Measurements from ENCODE around the gene CRYBG1.

- TF ChIP-seq, protein P1, sequence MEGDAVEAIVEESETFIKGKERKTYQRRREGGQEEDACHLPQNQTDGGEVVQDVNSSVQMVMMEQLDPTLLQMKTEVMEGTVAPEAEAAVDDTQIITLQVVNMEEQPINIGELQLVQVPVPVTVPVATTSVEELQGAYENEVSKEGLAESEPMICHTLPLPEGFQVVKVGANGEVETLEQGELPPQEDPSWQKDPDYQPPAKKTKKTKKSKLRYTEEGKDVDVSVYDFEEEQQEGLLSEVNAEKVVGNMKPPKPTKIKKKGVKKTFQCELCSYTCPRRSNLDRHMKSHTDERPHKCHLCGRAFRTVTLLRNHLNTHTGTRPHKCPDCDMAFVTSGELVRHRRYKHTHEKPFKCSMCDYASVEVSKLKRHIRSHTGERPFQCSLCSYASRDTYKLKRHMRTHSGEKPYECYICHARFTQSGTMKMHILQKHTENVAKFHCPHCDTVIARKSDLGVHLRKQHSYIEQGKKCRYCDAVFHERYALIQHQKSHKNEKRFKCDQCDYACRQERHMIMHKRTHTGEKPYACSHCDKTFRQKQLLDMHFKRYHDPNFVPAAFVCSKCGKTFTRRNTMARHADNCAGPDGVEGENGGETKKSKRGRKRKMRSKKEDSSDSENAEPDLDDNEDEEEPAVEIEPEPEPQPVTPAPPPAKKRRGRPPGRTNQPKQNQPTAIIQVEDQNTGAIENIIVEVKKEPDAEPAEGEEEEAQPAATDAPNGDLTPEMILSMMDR (conservative IDR thresholded peaks at IDR 0.05; ENCODE audit: low read depth, low read length), result no peak
- TF ChIP-seq, protein P2, sequence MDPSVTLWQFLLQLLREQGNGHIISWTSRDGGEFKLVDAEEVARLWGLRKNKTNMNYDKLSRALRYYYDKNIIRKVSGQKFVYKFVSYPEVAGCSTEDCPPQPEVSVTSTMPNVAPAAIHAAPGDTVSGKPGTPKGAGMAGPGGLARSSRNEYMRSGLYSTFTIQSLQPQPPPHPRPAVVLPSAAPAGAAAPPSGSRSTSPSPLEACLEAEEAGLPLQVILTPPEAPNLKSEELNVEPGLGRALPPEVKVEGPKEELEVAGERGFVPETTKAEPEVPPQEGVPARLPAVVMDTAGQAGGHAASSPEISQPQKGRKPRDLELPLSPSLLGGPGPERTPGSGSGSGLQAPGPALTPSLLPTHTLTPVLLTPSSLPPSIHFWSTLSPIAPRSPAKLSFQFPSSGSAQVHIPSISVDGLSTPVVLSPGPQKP (IDR thresholded peaks at IDR 0.05; ENCODE audit: borderline replicate concordance, low read depth, low read length), result no peak
- no peak for TF ChIP-seq CHD1 (IDR thresholded peaks at IDR 0.05; ENCODE audit: low read depth, low read length)
- no peak for TF ChIP-seq RCOR1 (IDR thresholded peaks at IDR 0.05; ENCODE audit: insufficient replicate concordance, low read length)
- TF ChIP-seq POLR2A (IDR thresholded peaks at IDR 0.05; ENCODE audit: low read depth, low read length), result no peak
- TF ChIP-seq MXI1 (IDR thresholded peaks at IDR 0.05; ENCODE audit: borderline replicate concordance, low read depth, low read length), result no peak
- no peak for TF ChIP-seq FOS (IDR thresholded peaks at IDR 0.05; ENCODE audit: low read depth, low read length)
- TF ChIP-seq USF2 (IDR thresholded peaks at IDR 0.05; ENCODE audit: low read depth, low read length), result no peak
- TF ChIP-seq NFE2L2 (IDR thresholded peaks at IDR 0.05; ENCODE audit: low read depth, low read length), result no peak
- no peak for TF ChIP-seq CEBPB (IDR thresholded peaks at IDR 0.05; ENCODE audit: low read depth, low read length)
- TF ChIP-seq RAD21 (IDR thresholded peaks at IDR 0.05; ENCODE audit: low read length), result no peak
- TF ChIP-seq MAFK (IDR thresholded peaks at IDR 0.05; ENCODE audit: low read depth, low read length), result no peak
- TF ChIP-seq RFX5 (IDR thresholded peaks at IDR 0.05; ENCODE audit: low read depth, low read length), result no peak
- no peak for TF ChIP-seq SMC3 (IDR thresholded peaks at IDR 0.05; ENCODE audit: low read depth, low read length)
These were observed 25.0 kb downstream of the CRYBG1 start for GRCh38 chr6:106385530-106385929.

All from IMR-90 (cell line).